ENCODE measurements around the gene TRIM49B.
"Not testable (repeated sequence)": the region's sequence is repeated elsewhere in the genome, so short reads cannot be mapped to it uniquely, and the experiment has no call there.

TRIM49B gene

GRCh38 chr11:49028523-49028922 is at the start of gene TRIM49B:
Gene TRIM49B, plus strand, starts transcription at chr11:49028823. Its CDS starts 2,777 bp downstream, at chr11:49031600.
- DNase-seq (ENCODE audit: low read depth); H3K4me3 ChIP-seq (ENCODE audit: low read depth, low read length): not testable (repeated sequence)

GRCh38 chr11:48983785-48984184 is 44.8 kb upstream of the TRIM49B start, which contains the start of gene TRIM51G:
Gene TRIM51G, minus strand, starts transcription at chr11:48983885. Its CDS starts 2,190 bp downstream, at chr11:48981695.
- not testable (repeated sequence) for H3K4me3 ChIP-seq (ENCODE audit: low read depth, low read length); DNase-seq (ENCODE audit: low read depth)

GRCh38 chr11:49048229-49048628 is 19.6 kb downstream of the TRIM49B start:
- H3K4me3 ChIP-seq (ENCODE audit: low read depth, low read length) = not testable (repeated sequence)

GRCh38 chr11:49049821-49050220 is 21.2 kb downstream of the TRIM49B start:
- H3K4me3 ChIP-seq (ENCODE audit: low read depth, low read length); DNase-seq (ENCODE audit: low read depth): not testable (repeated sequence)

More at GRCh38 chr11:49048229-49048628, 19.6 kb downstream of the TRIM49B start:
- DNase-seq (ENCODE audit: low read depth) = not testable (repeated sequence)

GRCh38 chr11:49059012-49059411 is 30.4 kb downstream of the TRIM49B start, which contains the start of gene TRIM64C:
Gene TRIM64C, minus strand, starts transcription at chr11:49059112. Its CDS starts 0 bp downstream, at chr11:49059112.
- H3K4me3 ChIP-seq (ENCODE audit: low read depth, low read length) = not testable (repeated sequence)

GRCh38 chr11:49069897-49070296 is 41.3 kb downstream of the TRIM49B start:
- not testable (repeated sequence) for H3K4me3 ChIP-seq (ENCODE audit: low read depth, low read length); DNase-seq (ENCODE audit: low read depth)

More at GRCh38 chr11:49059012-49059411, 30.4 kb downstream of the TRIM49B start, which contains the start of gene TRIM64C:
- DNase-seq (ENCODE audit: low read depth) = not testable (repeated sequence)

Measured in GM12865 (cell line).